ENCODE measurements around the gene AQP2. TPM values are rescaled to one million over a fixed set of nuclear protein-coding genes. Genes with fewer than 3 reads are reported as not detected.
A peak's percentile ranks its signal among the peaks of the same experiment; 100 is the strongest.

The AQP2 gene
- total and polyA plus RNA-seq, 7 experiments from 2014 or later, result not detected

GRCh38 chr12:49974231-49974675 is 23.7 kb downstream of the AQP2 start:
- no peak overlapping the region for H3K4me3 ChIP-seq (ENCODE audit: low read length)
- H3K4me3 Mint-ChIP-seq, result no peak overlapping the region
- no peaks in the 10 kb centered on the region for H3K27me3 ChIP-seq (ENCODE audit: control insufficient read depth in 2 of 2, insufficient read depth in 2 of 2, low read length in 2 of 2)
- ATAC-seq (no peak), DNase-seq (no peak)
- no peak overlapping the region for H3K27ac Mint-ChIP-seq
- no peaks in the 10 kb centered on the region for H3K27me3 Mint-ChIP-seq
- H3K9me3 Mint-ChIP-seq, result peaks cover 0 to 3% (median 0%) of the 10 kb centered on the region in 11 donors
- no peaks in the 10 kb centered on the region for H3K36me3 ChIP-seq (ENCODE audit: control insufficient read depth in 2 of 3, insufficient read depth in 3 of 3, low read length in 3 of 3)
- intact Hi-C loops (cut with micrococcal nuclease), result no loop called here
- H3K9me3 ChIP-seq (ENCODE audit: control insufficient read depth in 2 of 3, low read length in 3 of 3), result no peaks in the 10 kb centered on the region
- no peak overlapping the region for H3K27ac ChIP-seq (ENCODE audit: low read depth, low read length)
- H3K4me1 ChIP-seq (ENCODE audit: control insufficient read depth in 2 of 2, insufficient read depth in 2 of 2, low read length in 2 of 2), result no peaks in the 10 kb centered on the region
- H3K36me3 Mint-ChIP-seq, result no peaks in the 10 kb centered on the region
- no peaks in the 10 kb centered on the region for H3K4me1 Mint-ChIP-seq
- ChIA-PET POLR2A (no interaction called here), CTCF (interaction anchor here (0.6 to 0.7 kb wide), 2 partner anchors 8 to 32 kb away, joined by 3 read pairs; no protein-coding TSS in a partner anchor)

- Histone ChIP-seq H3K36me3 (ENCODE audit: control insufficient read depth in 2 of 3, insufficient read depth in 3 of 3, low read length in 3 of 3) (no peaks in the 10 kb centered on the region), H3K27ac (ENCODE audit: low read depth, low read length) (no peak overlapping the region), H3K9me3 (ENCODE audit: control insufficient read depth in 2 of 3, low read length in 3 of 3) (no peaks in the 10 kb centered on the region), H3K27me3 (ENCODE audit: control insufficient read depth in 2 of 2, insufficient read depth in 2 of 2, low read length in 2 of 2) (no peaks in the 10 kb centered on the region), H3K4me1 (ENCODE audit: control insufficient read depth in 2 of 2, insufficient read depth in 2 of 2, low read length in 2 of 2) (no peaks in the 10 kb centered on the region), H3K4me3 (ENCODE audit: low read length) (no peak overlapping the region)
- POLR2A ChIA-PET, result no interaction called here
- intact Hi-C loops (cut with micrococcal nuclease), result no loop called here
- Mint-ChIP-seq H3K4me1 (no peaks in the 10 kb centered on the region), H3K4me3 (no peak overlapping the region), H3K9me3 (peaks cover 0 to 3% (median 0%) of the 10 kb centered on the region in 11 donors), H3K27me3 (no peaks in the 10 kb centered on the region), H3K27ac (no peak overlapping the region), H3K36me3 (no peaks in the 10 kb centered on the region)
- ATAC-seq (no peak), DNase-seq (no peak)
- CTCF ChIA-PET, result interaction anchor here (0.6 to 0.7 kb wide), 2 partner anchors 9 to 32 kb away, joined by 3 read pairs; no protein-coding TSS in a partner anchor
Measured at GRCh38 chr12:49974677-49975317, 24.3 kb downstream of the AQP2 start.

- POLR2A ChIA-PET, result no interaction called here
- Mint-ChIP-seq H3K27ac (no peak overlapping the region), H3K9me3 (peaks cover 0 to 3% (median 0%) of the 10 kb centered on the region in 11 donors), H3K27me3 (no peaks in the 10 kb centered on the region), H3K4me3 (no peak overlapping the region), H3K4me1 (no peaks in the 10 kb centered on the region), H3K36me3 (no peaks in the 10 kb centered on the region)
- intact Hi-C loops (cut with micrococcal nuclease), result no loop called here
- H3K27me3 ChIP-seq (ENCODE audit: control insufficient read depth in 2 of 2, insufficient read depth in 2 of 2, low read length in 2 of 2), result no peaks in the 10 kb centered on the region
- no peaks in the 10 kb centered on the region for H3K4me1 ChIP-seq (ENCODE audit: control insufficient read depth in 2 of 2, insufficient read depth in 2 of 2, low read length in 2 of 2)
- H3K9me3 ChIP-seq (ENCODE audit: control insufficient read depth in 2 of 3, low read length in 3 of 3), result no peaks in the 10 kb centered on the region
- no peak for ATAC-seq
- DNase-seq, result no peak
- H3K36me3 ChIP-seq (ENCODE audit: control insufficient read depth in 2 of 3, insufficient read depth in 3 of 3, low read length in 3 of 3), result no peaks in the 10 kb centered on the region
- CTCF ChIA-PET, result no interaction called here
- H3K27ac ChIP-seq (ENCODE audit: low read depth, low read length), result no peak overlapping the region
- no peak overlapping the region for H3K4me3 ChIP-seq (ENCODE audit: low read length)
Measured at GRCh38 chr12:49975318-49975761, 24.8 kb downstream of the AQP2 start.

- H3K36me3 ChIP-seq (ENCODE audit: control insufficient read depth in 2 of 3, insufficient read depth in 3 of 3, low read length in 3 of 3), result no peaks in the 10 kb centered on the region
- Mint-ChIP-seq H3K36me3 (no peaks in the 10 kb centered on the region), H3K4me3 (no peak overlapping the region), H3K4me1 (no peaks in the 10 kb centered on the region), H3K27me3 (no peaks in the 10 kb centered on the region), H3K9me3 (peaks cover 0 to 3% (median 0%) of the 10 kb centered on the region in 11 donors), H3K27ac (no peak overlapping the region)
- POLR2A ChIA-PET, result no interaction called here
- no peak overlapping the region for H3K4me3 ChIP-seq (ENCODE audit: low read length)
- H3K27ac ChIP-seq (ENCODE audit: low read depth, low read length), result no peak overlapping the region
- CTCF ChIA-PET, result interaction anchor here (0.6 kb wide), 1 partner anchor 160 kb away, joined by 5 read pairs; no protein-coding TSS in a partner anchor
- DNase-seq (no peak), ATAC-seq (no peak)
- H3K27me3 ChIP-seq (ENCODE audit: control insufficient read depth in 2 of 2, insufficient read depth in 2 of 2, low read length in 2 of 2), result no peaks in the 10 kb centered on the region
- no peaks in the 10 kb centered on the region for H3K4me1 ChIP-seq (ENCODE audit: control insufficient read depth in 2 of 2, insufficient read depth in 2 of 2, low read length in 2 of 2)
- intact Hi-C loops (cut with micrococcal nuclease), result no loop called here
- H3K9me3 ChIP-seq (ENCODE audit: control insufficient read depth in 2 of 3, low read length in 3 of 3), result no peaks in the 10 kb centered on the region
Measured at GRCh38 chr12:49976557-49976956, 26.0 kb downstream of the AQP2 start.

- POLR2A ChIA-PET, result no interaction called here
- Histone ChIP-seq H3K9me3 (ENCODE audit: control insufficient read depth in 2 of 3, low read length in 3 of 3) (no peaks in the 10 kb centered on the region), H3K4me1 (ENCODE audit: control insufficient read depth in 2 of 2, insufficient read depth in 2 of 2, low read length in 2 of 2) (no peaks in the 10 kb centered on the region), H3K27ac (ENCODE audit: low read depth, low read length) (no peak overlapping the region), H3K27me3 (ENCODE audit: control insufficient read depth in 2 of 2, insufficient read depth in 2 of 2, low read length in 2 of 2) (no peaks in the 10 kb centered on the region), H3K36me3 (ENCODE audit: control insufficient read depth in 2 of 3, insufficient read depth in 3 of 3, low read length in 3 of 3) (no peaks in the 10 kb centered on the region), H3K4me3 (ENCODE audit: low read length) (no peak overlapping the region)
- H3K27ac Mint-ChIP-seq, result no peak overlapping the region
- peaks cover 0 to 3% (median 0%) of the 10 kb centered on the region in 11 donors for H3K9me3 Mint-ChIP-seq
- CTCF ChIA-PET, result interaction anchor here (1.8 kb wide), 1 partner anchor 11 kb away, joined by 9 read pairs; no protein-coding TSS in a partner anchor
- DNase-seq, result no peak
- H3K4me3 Mint-ChIP-seq, result no peak overlapping the region
- H3K36me3 Mint-ChIP-seq, result no peaks in the 10 kb centered on the region
- H3K4me1 Mint-ChIP-seq, result no peaks in the 10 kb centered on the region
- no peaks in the 10 kb centered on the region for H3K27me3 Mint-ChIP-seq
- intact Hi-C loops (cut with micrococcal nuclease), result no loop called here
- no peak for ATAC-seq
Measured at GRCh38 chr12:49978125-49978524, 27.6 kb downstream of the AQP2 start.

GRCh38 chr12:49979016-49979586 is 28.6 kb downstream of the AQP2 start:
- ATAC-seq (no peak), DNase-seq (peak in 1 of 9 donors; percentile 14)
- H3K36me3 Mint-ChIP-seq, result no peaks in the 10 kb centered on the region
- H3K27ac ChIP-seq (ENCODE audit: low read depth, low read length), result no peak overlapping the region
- H3K9me3 ChIP-seq (ENCODE audit: control insufficient read depth in 2 of 3, low read length in 3 of 3), result no peaks in the 10 kb centered on the region
- H3K4me3 Mint-ChIP-seq, result no peak overlapping the region
- H3K27ac Mint-ChIP-seq, result no peak overlapping the region
- no peaks in the 10 kb centered on the region for H3K4me1 ChIP-seq (ENCODE audit: control insufficient read depth in 2 of 2, insufficient read depth in 2 of 2, low read length in 2 of 2)
- no peaks in the 10 kb centered on the region for H3K27me3 Mint-ChIP-seq
- CTCF ChIA-PET, result interaction anchor here (1.8 kb wide), 1 partner anchor 12 kb away, joined by 9 read pairs; no protein-coding TSS in a partner anchor
- peaks cover 0 to 2% (median 0%) of the 10 kb centered on the region in 7 donors for H3K4me1 Mint-ChIP-seq
- H3K27me3 ChIP-seq (ENCODE audit: control insufficient read depth in 2 of 2, insufficient read depth in 2 of 2, low read length in 2 of 2), result no peaks in the 10 kb centered on the region
- no peaks in the 10 kb centered on the region for H3K36me3 ChIP-seq (ENCODE audit: control insufficient read depth in 2 of 3, insufficient read depth in 3 of 3, low read length in 3 of 3)
- H3K9me3 Mint-ChIP-seq, result no peaks in the 10 kb centered on the region
- no peak overlapping the region for H3K4me3 ChIP-seq (ENCODE audit: low read length)
- POLR2A ChIA-PET, result interaction anchor here (0.5 kb wide), 1 partner anchor 9 kb away, joined by 3 read pairs; no protein-coding TSS in a partner anchor
- intact Hi-C loops (cut with micrococcal nuclease), result no loop called here

All from naive thymus-derived CD4-positive, alpha-beta T cell (primary cell).